OCI-LY7 (cell line): Measurements from ENCODE around the gene ZNF276. TPM values are rescaled to one million over a fixed set of nuclear protein-coding genes. Genes with fewer than 3 reads are reported as not detected.
"Not testable (repeated sequence)": the region's sequence is repeated elsewhere in the genome, so short reads cannot be mapped to it uniquely, and the experiment has no call there.

Source experiments
- BruUV-seq: library from RNA; stranded (reverse); fragments of 400-500 nt; replicated peaks from 2 replicates; lab custom pipeline; 2021; lab: Mats Ljungman, UMichigan
- CTCF ChIA-PET: fragments of 300-600 bp; sonication (Branson Sonifier 250); formaldehyde crosslinking; loops from one replicate; lab custom pipeline; 2022; ENCODE audit warnings: antibody characterized with exemption; ENCODE audit not compliant: unreplicated experiment; lab: Charles Lee
- POLR2A ChIA-PET: fragments of 300-600 bp; sonication (Branson Sonifier 250); formaldehyde crosslinking; loops from one replicate; lab custom pipeline; 2022; ENCODE audit warnings: antibody characterized with exemption; lab: Charles Lee
- DNase-seq: peaks from one replicate; pipeline ENCODE4 v3.0.0-alpha.2; 2015; ENCODE audit warnings: low spot score
- H2AFZ ChIP-seq: fragments of 200-600 bp; sonication (generic), shearing (Covaris generic); 2 replicates; pipeline ENCODE4 v1.6.1; 2014; ENCODE audit warnings: mild to moderate bottlenecking, antibody characterized with exemption, low read length, moderate library complexity
- H3K27ac ChIP-seq: fragments of 200-600 bp; sonication (generic); 2 replicates; pipeline ENCODE4 v1.5.1; 2014; ENCODE audit warnings: mixed run types, low read depth, mild to moderate bottlenecking, moderate library complexity, low read length, inconsistent platforms; ENCODE audit not compliant: poor library complexity, severe bottlenecking
- H3K36me3 ChIP-seq: fragments of 200-600 bp; sonication (generic); 2 replicates; pipeline ENCODE4 v1.6.1; 2014; ENCODE audit warnings: mild to moderate bottlenecking, antibody characterized with exemption, low read length, moderate library complexity, mixed read lengths; ENCODE audit not compliant: insufficient read depth
- H3K4me1 ChIP-seq: fragments of 200-600 bp; sonication (generic); 2 replicates; pipeline ENCODE4 v1.5.1; 2014; ENCODE audit warnings: mild to moderate bottlenecking, low read length; ENCODE audit not compliant: insufficient read depth, poor library complexity, severe bottlenecking
- H3K4me2 ChIP-seq: fragments of 200-600 bp; sonication (generic); 2 replicates; pipeline ENCODE4 v1.6.1; 2014; ENCODE audit warnings: mild to moderate bottlenecking, low read length
- H3K4me3 ChIP-seq: fragments of 200-600 bp; sonication (generic); 2 replicates; pipeline ENCODE4 v1.5.1; 2014; ENCODE audit warnings: mild to moderate bottlenecking, low read depth, low read length; ENCODE audit not compliant: poor library complexity, severe bottlenecking
- H3K79me2 ChIP-seq: fragments of 200-600 bp; sonication (generic); 2 replicates; pipeline ENCODE4 v1.6.1; 2016; ENCODE audit warnings: low read depth, mild to moderate bottlenecking, low read length, moderate library complexity, mixed read lengths; ENCODE audit not compliant: insufficient read depth
- H3K9me2 ChIP-seq: fragments of 200-600 bp; sonication (generic); 2 replicates; pipeline ENCODE4 v1.6.1; 2016; ENCODE audit warnings: mild to moderate bottlenecking, low read length, mixed read lengths; ENCODE audit not compliant: insufficient read depth
- H3K9me3 ChIP-seq: fragments of 200-600 bp; sonication (generic); 2 replicates; pipeline ENCODE4 v1.6.1; 2014; ENCODE audit warnings: mild to moderate bottlenecking, mixed run types, low read length, mixed read lengths
- H4K20me1 ChIP-seq: fragments of 200-600 bp; sonication (generic); 2 replicates; pipeline ENCODE4 v1.6.1; 2014; ENCODE audit warnings: mild to moderate bottlenecking, antibody characterized with exemption, low read length, moderate library complexity, mixed read lengths; ENCODE audit not compliant: insufficient read depth
- CTCF ChIP-seq: fragments of 200-600 bp; sonication (generic); conservative IDR thresholded peaks from 2 replicates; pipeline ENCODE4 v1.5.1; 2014; ENCODE audit warnings: mild to moderate bottlenecking, antibody characterized with exemption, low read length, moderate library complexity, mixed read lengths
- EZH2phosphoT487 ChIP-seq: fragments of 200-600 bp; sonication (generic); IDR thresholded peaks from 2 replicates; pipeline ENCODE4 v1.6.1; 2018; ENCODE audit warnings: low read depth, borderline replicate concordance, mild to moderate bottlenecking, mixed run types, antibody characterized with exemption, low read length, moderate library complexity, mixed read lengths
- intact Hi-C: fragments of 100-400 bp; cut with micrococcal nuclease; formaldehyde crosslinking; loops from one replicate; pipeline ENCODE4 v1.10.0; 2022; ENCODE audit not compliant: unreplicated experiment
- total RNA-seq, 2 experiments: library from RNA; depleted of rRNA in 1 of 2; stranded (reverse); fragments of >200 nt in 1 of 2; shearing (Covaris generic) in 1 of 2; gene quantifications; 2 replicates each; pipeline ENCODE4 v1.2.3, GENCODE V29; 2014 to 2022

The ZNF276 gene
- total RNA-seq, 2 experiments from 2014 or later: 27.4 to 30.8 TPM

GRCh38 chr16:89689142-89689541 is 32.2 kb upstream of the ZNF276 start:
- POLR2A ChIA-PET: interaction anchor here (0.7 kb wide), 1 partner anchor 13 kb away, joined by 4 read pairs; no protein-coding TSS in a partner anchor
- CTCF ChIA-PET: no interaction called here
- Histone ChIP-seq H3K4me2 (no peak overlapping the region), H3K9me2 (no peaks in the 10 kb centered on the region), H4K20me1 (no peaks in the 10 kb centered on the region), H3K79me2 (peaks cover 25% of the 10 kb centered on the region; the same call in 1 of the 2 replicates), H3K4me1 (peaks cover 13% of the 10 kb centered on the region), H3K4me3 (no peak overlapping the region), H3K36me3 (peaks cover 66% of the 10 kb centered on the region), H3K9me3 (peaks cover 7% of the 10 kb centered on the region; the same call in 1 of the 2 replicates), H3K27ac (no peak overlapping the region), H2AFZ (no peak overlapping the region)
- TF ChIP-seq EZH2phosphoT487 (no peak), CTCF (no peak)
- no TSS peak for BruUV-seq
- DNase-seq: no peak
- intact Hi-C loops: no loop called here

- H3K27ac ChIP-seq, H3K4me2 ChIP-seq, H3K9me2 ChIP-seq, intact Hi-C loops, H4K20me1 ChIP-seq, BruUV-seq, DNase-seq, POLR2A ChIA-PET, CTCF ChIA-PET, H3K9me3 ChIP-seq, H3K4me3 ChIP-seq, H2AFZ ChIP-seq: not testable (repeated sequence)
- Histone ChIP-seq H3K79me2 (peaks cover 25% of the 10 kb centered on the region; the same call in 1 of the 2 replicates), H3K4me1 (peaks cover 13% of the 10 kb centered on the region), H3K36me3 (peaks cover 69% of the 10 kb centered on the region)
Measured at GRCh38 chr16:89689621-89690020, 31.7 kb upstream of the ZNF276 start.

- H4K20me1 ChIP-seq: no peaks in the 10 kb centered on the region
- ChIA-PET POLR2A (no interaction called here), CTCF (no interaction called here)
- peaks cover 13% of the 10 kb centered on the region for H3K4me1 ChIP-seq
- H3K9me2 ChIP-seq: no peaks in the 10 kb centered on the region
- intact Hi-C loops: no loop called here
- no peak overlapping the region for H2AFZ ChIP-seq
- TF ChIP-seq EZH2phosphoT487 (no peak), CTCF (no peak)
- H3K27ac ChIP-seq: no peak overlapping the region
- no peak overlapping the region for H3K4me2 ChIP-seq
- no TSS peak for BruUV-seq
- no peak for DNase-seq
- H3K9me3 ChIP-seq: peaks cover 4% of the 10 kb centered on the region; the same call in 1 of the 2 replicates
- H3K36me3 ChIP-seq: peaks cover 72% of the 10 kb centered on the region
- H3K79me2 ChIP-seq: peaks cover 25% of the 10 kb centered on the region; the same call in 1 of the 2 replicates
- no peak overlapping the region for H3K4me3 ChIP-seq
Measured at GRCh38 chr16:89690392-89690901, 30.9 kb upstream of the ZNF276 start.
